ENCODE data around the gene PGAP3. TPM values are rescaled to one million over a fixed set of nuclear protein-coding genes. Genes with fewer than 3 reads are reported as not detected.
A peak's percentile ranks its signal among the peaks of the same experiment; 100 is the strongest.

Gene PGAP3
- total RNA-seq, 2 experiments from 2014 or later = 10.5 to 13.8 TPM

GRCh38 chr17:39638317-39638716 lies 49.5 kb downstream of the PGAP3 start:
- ATAC-seq = no peak
- CTCF ChIA-PET = interaction anchor here (1.0 to 12.9 kb wide), 6 partner anchors 13 to 91 kb away, joined by 3 to 300 read pairs (median 5); partner anchors contain the start of genes PNMT and PPP1R1B
- Mint-ChIP-seq H3K27me3 (no peaks in the 10 kb centered on the region), H3K36me3 (peaks cover 1% of the 10 kb centered on the region), H3K4me1 (peaks cover 51% of the 10 kb centered on the region), H3K27ac (peak overlapping the region; percentile 6), H3K9me3 (ENCODE audit: low read depth) (no peaks in the 10 kb centered on the region), H3K4me3 (peak overlapping the region; percentile 90)
- DNase-seq = no peak

GRCh38 chr17:39636927-39637736 lies 50.7 kb downstream of the PGAP3 start, which contains the start of gene STARD3:
Gene STARD3, plus strand, starts transcription at chr17:39637144. Its CDS starts 16,388 bp downstream, at chr17:39653532.
- ATAC-seq (peak; percentile 91), DNase-seq (peak; percentile 94)
- Mint-ChIP-seq H3K36me3 (peaks cover 1% of the 10 kb centered on the region), H3K4me3 (peak within 1 kb of the TSS; percentile 90), H3K4me1 (peaks cover 41% of the 10 kb centered on the region), H3K9me3 (ENCODE audit: low read depth) (no peaks in the 10 kb centered on the region), H3K27ac (peak within 1 kb of the TSS; percentile 81), H3K27me3 (no peaks in the 10 kb centered on the region)
- CTCF ChIA-PET = interaction anchor here (1.0 to 12.9 kb wide), 4 partner anchors 17 to 92 kb away, joined by 3 to 300 read pairs (median 6); partner anchors contain the start of genes PGAP3 and PPP1R1B

- Mint-ChIP-seq H3K36me3 (peaks cover 1% of the 10 kb centered on the region), H3K27me3 (peaks cover 3% of the 10 kb centered on the region), H3K4me3 (peak overlapping the region; percentile 90), H3K4me1 (peaks cover 40% of the 10 kb centered on the region), H3K27ac (peak overlapping the region; percentile 81), H3K9me3 (ENCODE audit: low read depth) (no peaks in the 10 kb centered on the region)
- no peak for ATAC-seq
- CTCF ChIA-PET = interaction anchor here (1.7 to 12.9 kb wide), 2 partner anchors 16 to 51 kb away, joined by 4 to 300 read pairs; partner anchors contain the start of genes PGAP3 and PPP1R1B
- DNase-seq = no peak
Observed at GRCh38 chr17:39636587-39636926, 51.3 kb downstream of the PGAP3 start.

GRCh38 chr17:39635614-39636176 lies 52.2 kb downstream of the PGAP3 start:
- CTCF ChIA-PET = interaction anchor here (1.0 to 17.8 kb wide), 9 partner anchors 14 to 345 kb away, joined by 3 to 307 read pairs (median 4); partner anchors contain the start of genes PPP1R1B and PSMD3
- Mint-ChIP-seq H3K9me3 (ENCODE audit: low read depth) (no peaks in the 10 kb centered on the region), H3K27me3 (peaks cover 8% of the 10 kb centered on the region), H3K4me1 (peaks cover 44% of the 10 kb centered on the region), H3K4me3 (no peak overlapping the region), H3K36me3 (peaks cover 1% of the 10 kb centered on the region), H3K27ac (no peak overlapping the region)
- ATAC-seq (no peak), DNase-seq (no peak)

- H3K4me3 Mint-ChIP-seq = no peak overlapping the region
- DNase-seq (no peak), ATAC-seq (no peak)
- no peaks in the 10 kb centered on the region for H3K9me3 Mint-ChIP-seq (ENCODE audit: low read depth)
- no peak overlapping the region for H3K27ac Mint-ChIP-seq
- CTCF ChIA-PET = interaction anchor here (0.6 to 17.8 kb wide), 12 partner anchors 14 to 119 kb away, joined by 3 to 307 read pairs (median 4); partner anchors contain the start of gene PPP1R1B
- H3K4me1 Mint-ChIP-seq = peaks cover 35% of the 10 kb centered on the region
- peaks cover 1% of the 10 kb centered on the region for H3K36me3 Mint-ChIP-seq
- H3K27me3 Mint-ChIP-seq = peaks cover 14% of the 10 kb centered on the region
Observed at GRCh38 chr17:39634384-39634871, 53.4 kb downstream of the PGAP3 start.

- Mint-ChIP-seq H3K27ac (no peak overlapping the region), H3K4me3 (no peak overlapping the region), H3K36me3 (peaks cover 1% of the 10 kb centered on the region), H3K9me3 (ENCODE audit: low read depth) (no peaks in the 10 kb centered on the region), H3K27me3 (peaks cover 16% of the 10 kb centered on the region), H3K4me1 (peaks cover 29% of the 10 kb centered on the region)
- CTCF ChIA-PET = interaction anchor here (0.6 to 17.8 kb wide), 7 partner anchors 13 to 347 kb away, joined by 3 to 307 read pairs (median 6); partner anchors contain the start of genes MIEN1, PPP1R1B and PSMD3
- ATAC-seq (no peak), DNase-seq (no peak)
Observed at GRCh38 chr17:39633570-39634183, 54.2 kb downstream of the PGAP3 start.

- ATAC-seq (no peak), DNase-seq (no peak)
- Mint-ChIP-seq H3K9me3 (ENCODE audit: low read depth) (no peaks in the 10 kb centered on the region), H3K27ac (no peak overlapping the region), H3K4me3 (no peak overlapping the region), H3K27me3 (peaks cover 26% of the 10 kb centered on the region), H3K4me1 (peaks cover 17% of the 10 kb centered on the region), H3K36me3 (no peaks in the 10 kb centered on the region)
- CTCF ChIA-PET = interaction anchor here (1.4 to 17.8 kb wide), 5 partner anchors 12 to 121 kb away, joined by 4 to 307 read pairs (median 13); partner anchors contain the start of gene PPP1R1B
Observed at GRCh38 chr17:39632153-39632941, 55.5 kb downstream of the PGAP3 start.

GRCh38 chr17:39631403-39631802 lies 56.5 kb downstream of the PGAP3 start:
- peaks cover 13% of the 10 kb centered on the region for H3K4me1 Mint-ChIP-seq
- H3K27me3 Mint-ChIP-seq = peaks cover 30% of the 10 kb centered on the region
- H3K4me3 Mint-ChIP-seq = no peak overlapping the region
- no peaks in the 10 kb centered on the region for H3K36me3 Mint-ChIP-seq
- H3K27ac Mint-ChIP-seq = no peak overlapping the region
- DNase-seq (no peak), ATAC-seq (no peak)
- no peaks in the 10 kb centered on the region for H3K9me3 Mint-ChIP-seq (ENCODE audit: low read depth)
- CTCF ChIA-PET = interaction anchor here (1.1 to 17.8 kb wide), 5 partner anchors 11 to 99 kb away, joined by 4 to 307 read pairs (median 4); partner anchors contain the start of genes MIEN1 and PPP1R1B

- DNase-seq (no peak), ATAC-seq (no peak)
- CTCF ChIA-PET = interaction anchor here (12.9 to 17.8 kb wide), 2 partner anchors 9 to 20 kb away, joined by 300 to 307 read pairs; partner anchors contain the start of gene PPP1R1B
- H3K36me3 Mint-ChIP-seq = no peaks in the 10 kb centered on the region
- H3K27me3 Mint-ChIP-seq = peaks cover 40% of the 10 kb centered on the region
- peaks cover 7% of the 10 kb centered on the region for H3K4me1 Mint-ChIP-seq
- H3K27ac Mint-ChIP-seq = no peak overlapping the region
- no peak overlapping the region for H3K4me3 Mint-ChIP-seq
- H3K9me3 Mint-ChIP-seq (ENCODE audit: low read depth) = no peaks in the 10 kb centered on the region
Observed at GRCh38 chr17:39629898-39630297, 58.0 kb downstream of the PGAP3 start.

- no peaks in the 10 kb centered on the region for H3K36me3 Mint-ChIP-seq
- no peak for ATAC-seq
- no peaks in the 10 kb centered on the region for H3K9me3 Mint-ChIP-seq (ENCODE audit: low read depth)
- no peak overlapping the region for H3K27ac Mint-ChIP-seq
- CTCF ChIA-PET = interaction anchor here (12.9 to 17.8 kb wide), 2 partner anchors 9 to 20 kb away, joined by 300 to 307 read pairs; partner anchors contain the start of gene PPP1R1B
- peaks cover 7% of the 10 kb centered on the region for H3K4me1 Mint-ChIP-seq
- H3K4me3 Mint-ChIP-seq = no peak overlapping the region
- DNase-seq = no peak
- H3K27me3 Mint-ChIP-seq = peaks cover 40% of the 10 kb centered on the region
Observed at GRCh38 chr17:39629494-39629880, 58.4 kb downstream of the PGAP3 start.

GRCh38 chr17:39628655-39629493 lies 59.0 kb downstream of the PGAP3 start:
- Mint-ChIP-seq H3K4me3 (no peak overlapping the region), H3K9me3 (ENCODE audit: low read depth) (no peaks in the 10 kb centered on the region), H3K36me3 (no peaks in the 10 kb centered on the region), H3K27me3 (peaks cover 40% of the 10 kb centered on the region), H3K4me1 (peaks cover 9% of the 10 kb centered on the region), H3K27ac (no peak overlapping the region)
- CTCF ChIA-PET = interaction anchor here (1.8 to 17.8 kb wide), 4 partner anchors 8 to 101 kb away, joined by 6 to 307 read pairs (median 264); partner anchors contain the start of genes MIEN1, PNMT, PPP1R1B and TCAP
- no peak for DNase-seq
- ATAC-seq = no peak
